Retinal pigment epithelial cell (primary cell): ENCODE results near the gene SGMS1.
"Not testable (repeated sequence)": the region's sequence is repeated elsewhere in the genome, so short reads cannot be mapped to it uniquely, and the experiment has no call there.

Experiments
- DNase-seq: peaks from one replicate; pipeline ENCODE4 v3.0.0-alpha.2; 2010; ENCODE audit warnings: low read depth
- H3K4me3 ChIP-seq: 2 replicates; pipeline ENCODE4 v1.5.1; 2011; ENCODE audit warnings: mild to moderate bottlenecking, low read length, control low read depth, moderate library complexity
- CTCF ChIP-seq: conservative IDR thresholded peaks from 2 replicates; pipeline ENCODE4 v1.5.1; 2011; ENCODE audit warnings: low read depth, low read length, control low read depth, inconsistent platforms

SGMS1 gene

GRCh38 chr10:50511492-50512213, 112.1 kb downstream of the SGMS1 start:
- DNase-seq = no peak
- TF ChIP-seq CTCF = no peak
- H3K4me3 ChIP-seq = no peak overlapping the region

GRCh38 chr10:50510517-50511473, 113.0 kb downstream of the SGMS1 start:
- H3K4me3 ChIP-seq = no peak overlapping the region
- DNase-seq = no peak
- no peak for TF ChIP-seq CTCF

GRCh38 chr10:50508315-50509051, 115.3 kb downstream of the SGMS1 start:
- no peak overlapping the region for H3K4me3 ChIP-seq
- no peak for TF ChIP-seq CTCF
- DNase-seq = no peak

GRCh38 chr10:50506861-50507573, 116.7 kb downstream of the SGMS1 start:
- H3K4me3 ChIP-seq = no peak overlapping the region
- no peak for DNase-seq
- TF ChIP-seq CTCF = no peak

- no peak for DNase-seq
- H3K4me3 ChIP-seq = no peak overlapping the region
- no peak for TF ChIP-seq CTCF
These were observed 119.4 kb downstream of the SGMS1 start for GRCh38 chr10:50504389-50504788.

- H3K4me3 ChIP-seq = no peak overlapping the region
- DNase-seq = no peak
- no peak for TF ChIP-seq CTCF
These were observed 120.0 kb downstream of the SGMS1 start for GRCh38 chr10:50503661-50504320.

- DNase-seq, H3K4me3 ChIP-seq: not testable (repeated sequence)
These were observed 120.6 kb downstream of the SGMS1 start for GRCh38 chr10:50503156-50503555.
